Natural killer cell (primary cell): ENCODE results near the gene CYP27A1. TPM values are rescaled to one million over a fixed set of nuclear protein-coding genes. Genes with fewer than 3 reads are reported as not detected.
"Not testable (repeated sequence)": the region's sequence is repeated elsewhere in the genome, so short reads cannot be mapped to it uniquely, and the experiment has no call there.

Experiments
- ATAC-seq, 3 donors: fragments of 150-1000 bp in 2 of 3; fragments of 200-7000 bp in 1 of 3; cut with Tn5 transposase; 1 replicate in 1 of 3; 2 replicates in 2 of 3; pipeline ENCODE4 v1.10.0; 2021; ENCODE audit warnings: mild to moderate bottlenecking in 2 of 3, moderate library complexity in 2 of 3
- DNase-seq, 2 donors: peaks; one replicate each; pipeline versions ENCODE4 v3.0.0 to v3.0.0-alpha.2; 2013 to 2021; ENCODE audit warnings: mixed read lengths in 1 of 2
- H3K27ac ChIP-seq: one replicate; pipeline ENCODE4 v1.5.1; 2013; ENCODE audit warnings: mild to moderate bottlenecking, low read length
- H3K27me3 ChIP-seq: one replicate; pipeline ENCODE4 v1.6.1; 2013; ENCODE audit warnings: low read length; ENCODE audit not compliant: control insufficient read depth, insufficient read depth
- H3K36me3 ChIP-seq: one replicate; pipeline ENCODE4 v1.6.1; 2013; ENCODE audit warnings: low read length; ENCODE audit not compliant: control insufficient read depth, insufficient read depth
- H3K4me1 ChIP-seq: one replicate; pipeline ENCODE4 v1.6.1; 2013; ENCODE audit warnings: low read length; ENCODE audit not compliant: control insufficient read depth, insufficient read depth
- H3K4me3 ChIP-seq: one replicate; pipeline ENCODE4 v1.5.1; 2013; ENCODE audit warnings: low read length
- H3K9me3 ChIP-seq: one replicate; pipeline ENCODE4 v1.6.1; 2013; ENCODE audit warnings: low read length; ENCODE audit not compliant: control insufficient read depth, insufficient read depth
- H3K27ac Mint-ChIP-seq, 2 donors: one replicate each; pipeline ENCODE4 v1.8.0; 2022; ENCODE audit warnings: mild to moderate bottlenecking in 2 of 2, mixed read lengths in 2 of 2, moderate library complexity in 1 of 2
- H3K27me3 Mint-ChIP-seq, 2 donors: one replicate each; pipeline ENCODE4 v1.8.0; 2022; ENCODE audit warnings: low read depth in 2 of 2, mixed read lengths in 2 of 2
- H3K36me3 Mint-ChIP-seq: one replicate; pipeline ENCODE4 v1.8.0; 2022; ENCODE audit warnings: mixed read lengths
- H3K4me1 Mint-ChIP-seq, 2 donors: one replicate each; pipeline ENCODE4 v1.8.0; 2022; ENCODE audit warnings: mixed read lengths in 2 of 2
- H3K4me3 Mint-ChIP-seq: one replicate; pipeline ENCODE4 v1.8.0; 2022; ENCODE audit warnings: mild to moderate bottlenecking, moderate library complexity, mixed read lengths
- H3K9me3 Mint-ChIP-seq, 2 donors: one replicate each; pipeline ENCODE4 v1.8.0; 2022; ENCODE audit warnings: mixed read lengths in 2 of 2
- WGBS: methylation state at CpG from one replicate; pipeline ENCODE4 v1.1.7; 2013; ENCODE audit warnings: missing lambda C conversion rate; ENCODE audit not compliant: insufficient coverage; 5-methylcytosine and 5-hydroxymethylcytosine counted together
- intact Hi-C: fragments of 100-400 bp; cut with micrococcal nuclease; formaldehyde crosslinking; loops from one replicate; pipeline ENCODE4 v1.14.2; 2022
- total RNA-seq, 4 donors: library from RNA; stranded (reverse); fragments of 120-200 nt in 1 of 4; gene quantifications; one replicate each; pipeline versions ENCODE4 v1.2.3 to v1.2.4, GENCODE V29; 2013 to 2022
- TF ChIP-seq, protein P1 (sequence below): fragments of 200-600 bp; IDR thresholded peaks from one replicate; pipeline ENCODE4 v1.8.0; 2022; ENCODE audit warnings: antibody characterized with exemption

CYP27A1 gene
- total RNA-seq, 3 donors from 2014 or later (not counting 1 experiment from before 2014, with no cell fraction given) = 0.61 to 1.6 TPM; not detected in 1

DNA sequence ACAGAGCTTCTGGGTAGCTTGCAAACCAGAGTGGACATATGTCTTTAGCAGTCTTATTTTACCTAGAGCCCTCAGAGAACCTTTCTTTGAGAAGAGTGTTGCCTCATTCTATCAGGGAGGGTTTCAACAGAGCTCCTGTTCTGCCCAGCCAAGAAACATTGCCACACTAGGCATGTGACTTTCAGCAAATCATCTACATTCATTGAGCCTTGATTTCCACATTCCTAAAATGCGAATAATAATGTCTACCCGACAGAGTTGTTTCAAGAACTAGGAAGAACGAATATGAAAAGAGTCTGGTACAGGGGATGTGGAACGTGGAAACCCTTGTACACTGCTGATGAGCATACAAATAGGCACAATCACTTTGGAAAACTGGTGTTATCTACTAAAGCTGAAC is 57.5 kb downstream of the CYP27A1 start:
- Mint-ChIP-seq H3K27me3 (peaks cover 31 to 68% of the 10 kb centered on the region in 2 donors), H3K27ac (no peak overlapping the region), H3K4me3 (no peak overlapping the region), H3K36me3 (peaks cover 8% of the 10 kb centered on the region), H3K9me3 (no peaks in the 10 kb centered on the region), H3K4me1 (no peaks in the 10 kb centered on the region)
- intact Hi-C loops = no loop called here
- no peaks in the 10 kb centered on the region for H3K36me3 ChIP-seq
- 86% methylated on average over 4 of the region's 4 CpGs for WGBS
- H3K27ac ChIP-seq = no peak overlapping the region
- H3K27me3 ChIP-seq = no peaks in the 10 kb centered on the region
- no peaks in the 10 kb centered on the region for H3K4me1 ChIP-seq
- H3K9me3 ChIP-seq = no peaks in the 10 kb centered on the region
- TF ChIP-seq, protein P1, sequence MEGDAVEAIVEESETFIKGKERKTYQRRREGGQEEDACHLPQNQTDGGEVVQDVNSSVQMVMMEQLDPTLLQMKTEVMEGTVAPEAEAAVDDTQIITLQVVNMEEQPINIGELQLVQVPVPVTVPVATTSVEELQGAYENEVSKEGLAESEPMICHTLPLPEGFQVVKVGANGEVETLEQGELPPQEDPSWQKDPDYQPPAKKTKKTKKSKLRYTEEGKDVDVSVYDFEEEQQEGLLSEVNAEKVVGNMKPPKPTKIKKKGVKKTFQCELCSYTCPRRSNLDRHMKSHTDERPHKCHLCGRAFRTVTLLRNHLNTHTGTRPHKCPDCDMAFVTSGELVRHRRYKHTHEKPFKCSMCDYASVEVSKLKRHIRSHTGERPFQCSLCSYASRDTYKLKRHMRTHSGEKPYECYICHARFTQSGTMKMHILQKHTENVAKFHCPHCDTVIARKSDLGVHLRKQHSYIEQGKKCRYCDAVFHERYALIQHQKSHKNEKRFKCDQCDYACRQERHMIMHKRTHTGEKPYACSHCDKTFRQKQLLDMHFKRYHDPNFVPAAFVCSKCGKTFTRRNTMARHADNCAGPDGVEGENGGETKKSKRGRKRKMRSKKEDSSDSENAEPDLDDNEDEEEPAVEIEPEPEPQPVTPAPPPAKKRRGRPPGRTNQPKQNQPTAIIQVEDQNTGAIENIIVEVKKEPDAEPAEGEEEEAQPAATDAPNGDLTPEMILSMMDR = no peak
- no peak for ATAC-seq
- no peak for DNase-seq
- no peak overlapping the region for H3K4me3 ChIP-seq

DNA sequence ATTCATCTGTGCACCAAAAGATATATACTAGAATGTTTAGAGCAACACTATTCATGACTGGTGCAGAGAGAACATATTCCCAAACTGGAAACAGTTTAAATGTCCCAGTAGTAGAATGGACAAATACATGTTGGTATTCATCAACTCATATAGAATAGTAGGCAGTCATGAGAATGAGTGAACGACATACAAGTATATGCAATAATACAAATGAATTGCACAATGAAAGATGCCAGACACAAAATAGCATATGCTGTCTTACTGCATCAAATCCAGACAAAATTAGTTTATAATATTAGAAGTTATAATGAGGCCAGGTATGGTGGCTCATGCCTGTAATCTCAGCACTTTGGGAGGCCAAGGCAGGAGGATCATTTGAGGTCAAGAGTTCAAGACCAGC is 57.9 kb downstream of the CYP27A1 start:
- Histone ChIP-seq H3K27ac (no peak overlapping the region), H3K4me3 (no peak overlapping the region), H3K9me3 (no peaks in the 10 kb centered on the region), H3K4me1 (no peaks in the 10 kb centered on the region), H3K36me3 (no peaks in the 10 kb centered on the region), H3K27me3 (no peaks in the 10 kb centered on the region)
- no peaks in the 10 kb centered on the region for H3K4me1 Mint-ChIP-seq
- no CpG with 5 or more reads among the region's 1 CpG for WGBS
- peaks cover 8% of the 10 kb centered on the region for H3K36me3 Mint-ChIP-seq
- no peak overlapping the region for H3K4me3 Mint-ChIP-seq
- no peak for ATAC-seq
- peaks cover 30 to 63% of the 10 kb centered on the region in 2 donors for H3K27me3 Mint-ChIP-seq
- no peak for DNase-seq
- no peak overlapping the region for H3K27ac Mint-ChIP-seq
- intact Hi-C loops = no loop called here
- no peaks in the 10 kb centered on the region for H3K9me3 Mint-ChIP-seq
- TF ChIP-seq, protein P1 = no peak

DNA sequence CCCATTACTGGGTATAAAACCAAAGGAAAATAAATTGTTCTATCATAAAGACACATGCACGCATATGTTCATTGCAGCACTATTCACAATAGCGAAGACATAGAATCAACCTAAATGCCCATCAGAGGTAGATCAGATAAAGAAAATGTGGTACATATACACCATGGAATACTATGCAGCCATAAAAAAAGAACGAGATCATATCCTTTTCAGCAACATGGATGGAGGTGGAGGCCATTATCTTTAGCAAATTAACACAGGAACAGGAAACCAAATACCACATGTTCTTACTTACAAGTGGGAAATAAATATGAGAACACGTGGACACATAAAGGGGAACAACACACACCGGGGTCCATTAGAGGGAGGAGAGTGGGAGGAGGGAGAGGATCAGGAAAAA is 62.4 kb downstream of the CYP27A1 start:
- H3K27me3 ChIP-seq, H3K4me1 Mint-ChIP-seq, H3K27ac ChIP-seq, H3K27ac Mint-ChIP-seq, H3K36me3 Mint-ChIP-seq, H3K4me3 ChIP-seq, ATAC-seq, H3K36me3 ChIP-seq, H3K9me3 ChIP-seq, intact Hi-C loops, DNase-seq, H3K4me3 Mint-ChIP-seq, H3K9me3 Mint-ChIP-seq, H3K4me1 ChIP-seq: not testable (repeated sequence)
- peaks cover 9 to 28% of the 10 kb centered on the region in 2 donors for H3K27me3 Mint-ChIP-seq
- WGBS = 83% methylated on average over 2 of the region's 5 CpGs

DNA sequence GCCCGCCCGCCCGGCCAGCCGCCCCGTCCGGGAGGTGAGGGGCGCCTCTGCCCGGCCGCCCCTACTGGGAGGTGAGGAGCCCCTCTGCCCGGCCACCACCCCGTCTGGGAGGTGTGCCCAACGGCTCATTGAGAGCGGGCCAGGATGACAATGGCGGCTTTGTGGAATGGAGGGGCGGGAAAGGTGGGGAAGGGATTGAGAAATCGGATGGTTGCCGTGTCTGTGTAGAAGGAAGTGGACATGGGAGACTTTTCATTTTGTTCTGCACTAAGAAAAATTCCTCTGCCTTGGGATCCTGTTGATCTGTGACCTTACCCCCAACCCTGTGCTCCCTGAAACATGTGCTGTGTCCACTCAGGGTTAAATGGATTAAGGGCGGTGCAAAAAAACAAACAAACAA is 65.0 kb downstream of the CYP27A1 start:
- not testable (repeated sequence) for H3K36me3 Mint-ChIP-seq, H3K27ac Mint-ChIP-seq, ATAC-seq, H3K27ac ChIP-seq, H3K4me1 ChIP-seq, H3K4me3 Mint-ChIP-seq, H3K9me3 ChIP-seq, DNase-seq, H3K4me1 Mint-ChIP-seq, H3K36me3 ChIP-seq, H3K9me3 Mint-ChIP-seq, H3K4me3 ChIP-seq, H3K27me3 ChIP-seq
- 94% methylated on average over 10 of the region's 18 CpGs for WGBS
- intact Hi-C loops = loop anchor here (1.0 to 2.0 kb wide), 2 partner anchors 136 to 198 kb away; no protein-coding TSS in a partner anchor
- H3K27me3 Mint-ChIP-seq = peaks cover 12% of the 10 kb centered on the region in 2 donors
